ENCODE data around the gene PAX5. TPM values are rescaled to one million over a fixed set of nuclear protein-coding genes. Genes with fewer than 3 reads are reported as not detected.

PAX5 gene
- total RNA-seq, 1 donor from 2014 or later = not detected

- Histone ChIP-seq H3K4me1 (ENCODE audit: control insufficient read depth in 3 of 3, insufficient read depth in 3 of 3, low read length in 3 of 3) (peaks cover 18 to 31% (median 30%) of the 10 kb centered on the region in 3 donors), H3K4me3 (ENCODE audit: low read length in 3 of 3) (peak overlapping the region in 1 of 3 donors; percentile 61), H3K27me3 (ENCODE audit: control insufficient read depth in 3 of 3, insufficient read depth in 3 of 3, low read length in 3 of 3) (peaks cover 93 to 97% (median 95%) of the 10 kb centered on the region in 3 donors)
These were observed 7.7 kb downstream of the PAX5 start for GRCh38 chr9:37026113-37026930.

GRCh38 chr9:37025823-37026112 is 8.3 kb downstream of the PAX5 start:
- peak overlapping the region in 2 of 3 donors; percentile 61 for H3K4me3 ChIP-seq (ENCODE audit: low read length in 3 of 3)
- peaks cover 18 to 31% (median 30%) of the 10 kb centered on the region in 3 donors for H3K4me1 ChIP-seq (ENCODE audit: control insufficient read depth in 3 of 3, insufficient read depth in 3 of 3, low read length in 3 of 3)
- no peak overlapping the region for H3K9ac ChIP-seq (ENCODE audit: low read depth in 1 of 3, low read length in 3 of 3)
- peaks cover 89 to 93% (median 90%) of the 10 kb centered on the region in 3 donors for H3K27me3 ChIP-seq (ENCODE audit: control insufficient read depth in 3 of 3, insufficient read depth in 3 of 3, low read length in 3 of 3)
- H3K36me3 ChIP-seq (ENCODE audit: control insufficient read depth in 3 of 3, insufficient read depth in 3 of 3, low read length in 3 of 3) = no peaks in the 10 kb centered on the region
- peaks cover 0 to 4% (median 0%) of the 10 kb centered on the region in 3 donors for H3K9me3 ChIP-seq (ENCODE audit: control insufficient read depth in 3 of 3, low read length in 3 of 3)
- no peak overlapping the region for H3K27ac ChIP-seq (ENCODE audit: low read depth, low read length)

More at GRCh38 chr9:37026113-37026930, 7.7 kb downstream of the PAX5 start:
- H3K36me3 ChIP-seq (ENCODE audit: control insufficient read depth in 3 of 3, insufficient read depth in 3 of 3, low read length in 3 of 3) = no peaks in the 10 kb centered on the region
- H3K9me3 ChIP-seq (ENCODE audit: control insufficient read depth in 3 of 3, low read length in 3 of 3) = peaks cover 0 to 4% (median 0%) of the 10 kb centered on the region in 3 donors
- H3K9ac ChIP-seq (ENCODE audit: low read depth in 1 of 3, low read length in 3 of 3) = no peak overlapping the region
- H3K27ac ChIP-seq (ENCODE audit: low read depth, low read length) = no peak overlapping the region

GRCh38 chr9:37025071-37025822 is 8.8 kb downstream of the PAX5 start:
- Histone ChIP-seq H3K9ac (ENCODE audit: low read depth in 1 of 3, low read length in 3 of 3) (no peak overlapping the region), H3K4me3 (ENCODE audit: low read length in 3 of 3) (peak overlapping the region; percentile 17 to 61 (median 61)), H3K27ac (ENCODE audit: low read depth, low read length) (no peak overlapping the region), H3K36me3 (ENCODE audit: control insufficient read depth in 3 of 3, insufficient read depth in 3 of 3, low read length in 3 of 3) (no peaks in the 10 kb centered on the region), H3K9me3 (ENCODE audit: control insufficient read depth in 3 of 3, low read length in 3 of 3) (peaks cover 0 to 4% (median 0%) of the 10 kb centered on the region in 3 donors), H3K4me1 (ENCODE audit: control insufficient read depth in 3 of 3, insufficient read depth in 3 of 3, low read length in 3 of 3) (peaks cover 18 to 29% (median 29%) of the 10 kb centered on the region in 3 donors), H3K27me3 (ENCODE audit: control insufficient read depth in 3 of 3, insufficient read depth in 3 of 3, low read length in 3 of 3) (peaks cover 89 to 93% (median 89%) of the 10 kb centered on the region in 3 donors)

GRCh38 chr9:37017546-37017945 is 16.5 kb downstream of the PAX5 start:
- no peaks in the 10 kb centered on the region for H3K36me3 ChIP-seq (ENCODE audit: control insufficient read depth in 3 of 3, insufficient read depth in 3 of 3, low read length in 3 of 3)
- no peaks in the 10 kb centered on the region for H3K9me3 ChIP-seq (ENCODE audit: control insufficient read depth in 3 of 3, low read length in 3 of 3)
- no peak overlapping the region for H3K27ac ChIP-seq (ENCODE audit: low read depth, low read length)
- H3K9ac ChIP-seq (ENCODE audit: low read depth in 1 of 3, low read length in 3 of 3) = no peak overlapping the region
- H3K4me1 ChIP-seq (ENCODE audit: control insufficient read depth in 3 of 3, insufficient read depth in 3 of 3, low read length in 3 of 3) = no peaks in the 10 kb centered on the region
- H3K4me3 ChIP-seq (ENCODE audit: low read length in 3 of 3) = no peak overlapping the region
- peaks cover 41 to 55% (median 47%) of the 10 kb centered on the region in 3 donors for H3K27me3 ChIP-seq (ENCODE audit: control insufficient read depth in 3 of 3, insufficient read depth in 3 of 3, low read length in 3 of 3)

- H3K4me1 ChIP-seq (ENCODE audit: control insufficient read depth in 3 of 3, insufficient read depth in 3 of 3, low read length in 3 of 3) = no peaks in the 10 kb centered on the region
- no peak overlapping the region for H3K4me3 ChIP-seq (ENCODE audit: low read length in 3 of 3)
- H3K27ac ChIP-seq (ENCODE audit: low read depth, low read length) = no peak overlapping the region
- no peaks in the 10 kb centered on the region for H3K9me3 ChIP-seq (ENCODE audit: control insufficient read depth in 3 of 3, low read length in 3 of 3)
- peaks cover 36 to 63% (median 43%) of the 10 kb centered on the region in 3 donors for H3K27me3 ChIP-seq (ENCODE audit: control insufficient read depth in 3 of 3, insufficient read depth in 3 of 3, low read length in 3 of 3)
- H3K36me3 ChIP-seq (ENCODE audit: control insufficient read depth in 3 of 3, insufficient read depth in 3 of 3, low read length in 3 of 3) = no peaks in the 10 kb centered on the region
- H3K9ac ChIP-seq (ENCODE audit: low read depth in 1 of 3, low read length in 3 of 3) = no peak overlapping the region
These were observed 22.5 kb downstream of the PAX5 start for GRCh38 chr9:37011530-37011929.

- no peak overlapping the region for H3K27ac ChIP-seq (ENCODE audit: low read depth, low read length)
- H3K9ac ChIP-seq (ENCODE audit: low read depth in 1 of 3, low read length in 3 of 3) = no peak overlapping the region
- no peak overlapping the region for H3K4me3 ChIP-seq (ENCODE audit: low read length in 3 of 3)
- no peaks in the 10 kb centered on the region for H3K9me3 ChIP-seq (ENCODE audit: control insufficient read depth in 3 of 3, low read length in 3 of 3)
- no peaks in the 10 kb centered on the region for H3K4me1 ChIP-seq (ENCODE audit: control insufficient read depth in 3 of 3, insufficient read depth in 3 of 3, low read length in 3 of 3)
- H3K36me3 ChIP-seq (ENCODE audit: control insufficient read depth in 3 of 3, insufficient read depth in 3 of 3, low read length in 3 of 3) = no peaks in the 10 kb centered on the region
- peaks cover 40 to 68% (median 45%) of the 10 kb centered on the region in 3 donors for H3K27me3 ChIP-seq (ENCODE audit: control insufficient read depth in 3 of 3, insufficient read depth in 3 of 3, low read length in 3 of 3)
These were observed 23.1 kb downstream of the PAX5 start for GRCh38 chr9:37010976-37011375.

- peaks cover 46 to 76% (median 52%) of the 10 kb centered on the region in 3 donors for H3K27me3 ChIP-seq (ENCODE audit: control insufficient read depth in 3 of 3, insufficient read depth in 3 of 3, low read length in 3 of 3)
- no peak overlapping the region for H3K9ac ChIP-seq (ENCODE audit: low read depth in 1 of 3, low read length in 3 of 3)
- no peaks in the 10 kb centered on the region for H3K4me1 ChIP-seq (ENCODE audit: control insufficient read depth in 3 of 3, insufficient read depth in 3 of 3, low read length in 3 of 3)
- no peak overlapping the region for H3K27ac ChIP-seq (ENCODE audit: low read depth, low read length)
- H3K9me3 ChIP-seq (ENCODE audit: control insufficient read depth in 3 of 3, low read length in 3 of 3) = no peaks in the 10 kb centered on the region
- no peak overlapping the region for H3K4me3 ChIP-seq (ENCODE audit: low read length in 3 of 3)
- no peaks in the 10 kb centered on the region for H3K36me3 ChIP-seq (ENCODE audit: control insufficient read depth in 3 of 3, insufficient read depth in 3 of 3, low read length in 3 of 3)
These were observed 23.9 kb downstream of the PAX5 start for GRCh38 chr9:37010180-37010579.

- Histone ChIP-seq H3K36me3 (ENCODE audit: control insufficient read depth in 3 of 3, insufficient read depth in 3 of 3, low read length in 3 of 3) (no peaks in the 10 kb centered on the region), H3K27ac (ENCODE audit: low read depth, low read length) (no peak overlapping the region), H3K9ac (ENCODE audit: low read depth in 1 of 3, low read length in 3 of 3) (no peak overlapping the region), H3K9me3 (ENCODE audit: control insufficient read depth in 3 of 3, low read length in 3 of 3) (no peaks in the 10 kb centered on the region), H3K27me3 (ENCODE audit: control insufficient read depth in 3 of 3, insufficient read depth in 3 of 3, low read length in 3 of 3) (peaks cover 53 to 77% (median 60%) of the 10 kb centered on the region in 3 donors), H3K4me3 (ENCODE audit: low read length in 3 of 3) (no peak overlapping the region), H3K4me1 (ENCODE audit: control insufficient read depth in 3 of 3, insufficient read depth in 3 of 3, low read length in 3 of 3) (no peaks in the 10 kb centered on the region)
These were observed 26.8 kb downstream of the PAX5 start for GRCh38 chr9:37007295-37007694.

GRCh38 chr9:37005517-37006140 is 28.4 kb downstream of the PAX5 start:
- Histone ChIP-seq H3K27me3 (ENCODE audit: control insufficient read depth in 3 of 3, insufficient read depth in 3 of 3, low read length in 3 of 3) (peaks cover 60 to 81% (median 68%) of the 10 kb centered on the region in 3 donors), H3K36me3 (ENCODE audit: control insufficient read depth in 3 of 3, insufficient read depth in 3 of 3, low read length in 3 of 3) (no peaks in the 10 kb centered on the region), H3K4me1 (ENCODE audit: control insufficient read depth in 3 of 3, insufficient read depth in 3 of 3, low read length in 3 of 3) (no peaks in the 10 kb centered on the region), H3K9me3 (ENCODE audit: control insufficient read depth in 3 of 3, low read length in 3 of 3) (no peaks in the 10 kb centered on the region), H3K4me3 (ENCODE audit: low read length in 3 of 3) (no peak overlapping the region), H3K9ac (ENCODE audit: low read depth in 1 of 3, low read length in 3 of 3) (no peak overlapping the region), H3K27ac (ENCODE audit: low read depth, low read length) (no peak overlapping the region)
